GM18520 (cell line): ENCODE data around the gene TMSB10.
A peak's percentile ranks its signal among the peaks of the same experiment; 100 is the strongest.
"Not testable (repeated sequence)": the region's sequence is repeated elsewhere in the genome, so short reads cannot be mapped to it uniquely, and the experiment has no call there.

Source experiments
- ATAC-seq: cut with Tn5 transposase; IDR thresholded peaks from one replicate; pipeline ENCODE4 v1.9.1; 2021; ENCODE audit not compliant: unreplicated experiment

Gene TMSB10

DNA sequence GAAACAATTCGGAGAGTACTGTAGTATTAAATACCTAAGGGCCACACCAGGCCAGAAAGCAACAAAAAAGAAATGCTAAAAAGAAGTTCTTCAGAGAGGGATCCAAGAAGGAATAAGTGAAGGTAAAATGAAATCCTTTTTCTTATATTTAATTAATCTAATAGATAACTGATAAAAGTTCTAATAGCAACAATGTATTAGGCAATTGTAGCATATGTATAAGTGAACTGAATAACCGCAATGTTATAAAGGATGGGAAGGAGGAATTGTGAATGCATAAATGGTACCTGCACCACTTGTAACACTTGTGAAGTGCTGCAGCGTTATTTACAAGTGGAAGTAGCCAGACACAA lies 21.8 kb downstream of the TMSB10 start:
- ATAC-seq, result no peak

DNA sequence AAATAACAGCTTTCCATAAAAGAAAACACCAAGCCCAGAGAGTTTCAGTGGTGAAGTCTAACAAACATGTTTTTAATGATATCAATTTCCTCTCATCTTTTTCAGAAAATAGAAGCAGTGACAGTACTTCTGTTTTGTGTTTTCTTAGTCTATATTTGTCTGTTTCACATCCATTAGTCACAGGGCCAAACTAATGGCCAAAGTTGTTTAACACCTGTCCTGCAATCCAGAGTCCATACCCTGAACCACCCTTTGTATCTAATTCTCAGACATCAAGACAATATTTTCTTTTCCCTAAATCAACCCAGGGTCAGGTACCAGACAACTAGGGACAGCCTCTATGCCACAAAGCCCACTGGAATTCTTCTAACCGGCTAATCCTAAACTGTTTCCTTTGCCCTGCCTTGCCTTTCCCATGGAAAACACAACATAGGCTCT lies 25.9 kb downstream of the TMSB10 start:
- peak; percentile 49 for ATAC-seq

DNA sequence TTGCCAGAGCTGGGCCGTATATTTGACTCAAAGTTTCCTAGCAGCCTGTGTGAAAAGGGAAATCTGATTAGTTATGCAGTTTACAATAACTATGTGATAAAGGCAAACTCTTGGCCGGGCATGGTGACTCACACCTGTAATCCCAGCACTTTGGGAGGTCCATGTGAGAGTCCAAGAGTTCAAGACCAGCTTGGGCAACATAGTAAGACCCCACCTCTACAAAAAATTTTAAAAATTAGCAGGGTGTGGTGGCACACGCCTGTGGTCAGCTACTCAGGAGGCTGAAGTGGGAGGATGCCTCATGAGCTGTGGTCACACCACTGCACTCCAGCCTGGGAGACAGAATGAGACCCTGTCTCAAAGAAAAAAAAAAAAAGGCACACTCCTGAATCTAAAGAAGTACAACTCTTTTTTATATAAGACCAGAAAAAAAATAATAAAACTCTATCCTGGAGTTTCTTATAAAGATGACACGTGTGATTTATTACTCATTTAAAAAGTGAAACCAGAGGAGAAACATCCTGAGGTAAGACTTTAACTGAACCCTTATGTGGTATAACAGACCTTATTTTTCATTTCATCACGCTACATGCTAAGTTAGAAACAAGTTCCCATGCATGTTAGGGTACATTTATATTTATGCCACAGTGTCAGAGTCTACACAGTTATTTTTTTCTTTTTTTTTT lies 32.9 kb downstream of the TMSB10 start:
- peak; percentile 34 for ATAC-seq

DNA sequence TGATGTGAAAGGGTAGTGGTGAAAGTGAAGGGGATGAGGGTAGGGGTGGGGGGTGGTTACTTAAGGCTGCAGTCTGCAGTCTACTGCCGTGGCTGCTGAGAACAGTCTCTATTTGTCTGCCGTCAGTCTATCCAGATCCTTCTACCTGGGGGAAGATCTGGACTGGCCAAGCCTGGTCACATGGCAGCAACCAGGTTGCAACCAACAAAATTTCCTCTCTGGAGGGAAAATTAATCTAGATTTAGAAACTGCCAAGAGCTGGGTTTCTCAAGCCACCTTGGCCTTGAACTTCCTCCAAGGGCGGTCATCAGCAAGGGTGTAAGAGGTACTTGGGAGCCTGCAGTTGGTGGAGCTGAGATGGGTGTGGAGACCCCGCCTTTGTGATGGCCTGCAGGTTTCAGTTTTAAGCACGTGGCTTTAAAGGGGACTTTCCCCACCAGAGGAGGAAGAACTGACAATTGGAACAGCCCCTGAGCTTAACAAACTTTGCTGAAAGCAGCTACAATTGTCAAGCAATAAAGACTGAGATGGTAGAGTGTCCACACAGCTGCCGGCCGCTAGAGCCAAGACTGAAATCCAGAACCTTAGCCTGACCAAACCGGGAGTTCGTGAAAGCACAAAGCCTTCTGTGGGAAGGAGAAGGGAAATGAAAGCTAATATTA lies 34.1 kb downstream of the TMSB10 start:
- ATAC-seq, result peak; percentile 74

DNA sequence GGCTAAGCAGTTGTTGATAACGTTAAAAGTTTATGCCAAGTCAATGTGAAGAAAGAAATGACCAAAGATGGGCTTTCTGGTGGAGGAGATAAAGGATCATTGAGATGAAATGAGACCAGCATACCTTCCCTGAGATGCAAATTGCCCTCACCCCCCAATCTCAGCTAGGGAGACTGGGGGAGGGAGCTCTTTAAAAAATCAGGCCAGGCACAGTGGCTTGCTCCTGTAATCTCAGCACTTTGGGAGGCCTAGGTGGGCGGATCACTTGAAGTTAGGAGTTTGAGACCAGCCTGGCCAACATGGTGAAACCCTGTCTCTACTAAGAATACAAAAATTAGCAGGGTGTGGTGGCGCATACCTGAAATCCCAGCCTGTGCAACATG lies 34.6 kb downstream of the TMSB10 start:
- ATAC-seq, result no peak

DNA sequence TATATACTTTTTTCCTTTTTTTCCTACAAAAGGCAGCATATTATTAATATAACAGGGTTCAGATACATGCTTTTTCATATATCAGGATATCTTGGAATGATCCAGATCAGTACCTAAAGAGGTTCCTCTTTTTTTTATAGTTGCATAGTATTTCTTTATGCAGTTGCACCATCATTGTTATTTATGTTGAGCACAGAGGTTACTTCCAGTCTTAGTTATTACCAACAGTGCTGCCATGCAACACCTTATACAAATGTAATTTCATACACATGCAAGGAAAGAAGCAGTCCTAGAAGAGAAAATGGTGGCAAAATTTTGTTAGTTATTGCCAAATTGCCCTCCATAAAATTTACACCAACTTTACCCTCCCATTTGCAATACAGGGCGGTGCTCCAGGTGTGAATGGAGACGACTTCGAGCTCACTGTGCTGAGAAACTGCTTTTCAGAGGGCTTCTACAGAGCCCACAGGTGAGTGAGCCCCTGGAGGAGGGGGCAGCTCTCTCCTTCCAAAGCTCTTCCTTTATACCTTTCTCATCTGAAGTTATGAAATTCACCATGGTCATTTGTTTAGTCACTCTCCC lies 35.5 kb downstream of the TMSB10 start:
- no peak for ATAC-seq

DNA sequence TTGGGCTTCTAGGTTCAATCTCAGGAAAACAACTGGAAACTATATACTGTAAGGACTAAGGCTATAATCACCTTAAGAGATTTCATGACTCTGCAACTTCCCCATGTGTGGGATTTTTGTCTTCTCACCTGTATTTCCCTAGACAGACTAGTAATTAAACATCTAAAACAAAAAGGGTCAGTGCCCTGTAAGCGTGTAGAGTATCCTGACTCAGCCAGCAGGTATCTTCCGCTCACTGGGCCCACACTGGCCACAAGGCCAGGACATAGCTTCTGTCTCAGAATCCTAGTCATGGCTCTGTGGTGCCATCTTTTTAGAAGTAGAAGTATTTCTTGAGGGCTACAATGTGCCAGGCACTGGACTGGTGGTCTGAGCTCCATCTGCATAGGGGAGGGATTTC lies 36.7 kb downstream of the TMSB10 start:
- no peak for ATAC-seq

DNA sequence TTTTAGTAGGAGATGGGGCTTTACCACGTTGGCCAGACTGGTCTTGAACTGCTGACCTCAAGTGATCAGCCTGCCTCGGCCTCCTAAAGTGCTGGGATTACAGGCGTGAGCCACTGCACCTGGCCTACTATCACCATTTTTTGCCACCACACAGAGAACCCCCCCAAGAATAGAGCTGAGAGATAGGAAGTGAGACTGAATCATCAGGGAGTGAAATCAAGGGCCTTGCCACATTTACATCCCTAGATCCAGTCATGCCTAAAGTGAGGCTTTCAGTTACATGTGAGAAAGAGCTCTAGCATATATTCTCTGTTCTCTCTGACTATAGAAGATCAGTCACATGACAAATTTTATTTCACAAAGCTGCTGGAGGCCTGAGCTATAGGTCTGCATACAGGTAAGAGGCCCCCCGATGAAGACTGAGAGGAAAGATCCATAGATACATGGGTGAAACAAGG lies 37.5 kb downstream of the TMSB10 start:
- ATAC-seq, result peak; percentile 24

DNA sequence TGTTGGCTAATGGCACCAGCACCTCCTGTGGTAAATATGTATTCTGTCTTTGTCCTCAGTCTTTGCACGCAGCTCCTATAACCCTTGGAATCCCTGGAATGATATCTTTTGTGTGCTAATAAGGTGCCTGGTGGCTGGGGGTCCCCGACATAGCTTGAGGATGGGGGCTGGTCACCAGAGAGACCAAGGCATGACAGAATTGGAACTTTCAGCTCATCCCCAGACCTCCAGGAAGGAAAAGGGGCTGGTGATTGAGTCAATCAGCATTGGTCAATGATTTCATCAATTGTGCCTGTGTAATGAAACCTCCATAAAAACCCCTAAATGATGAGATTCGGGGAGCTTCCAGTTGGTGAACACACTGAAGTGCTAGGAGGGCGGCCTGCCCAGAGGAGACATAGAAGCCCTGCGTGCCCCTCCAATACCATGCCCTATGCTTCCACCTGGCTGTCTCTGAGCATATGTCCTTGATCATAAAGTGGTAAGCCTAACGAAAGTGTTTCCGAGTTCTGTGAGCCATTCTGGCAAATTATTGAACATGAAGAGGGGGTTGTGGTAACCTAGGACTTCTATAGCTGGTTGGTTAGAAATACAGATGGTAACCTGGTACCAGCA lies 38.9 kb downstream of the TMSB10 start:
- no peak for ATAC-seq

DNA sequence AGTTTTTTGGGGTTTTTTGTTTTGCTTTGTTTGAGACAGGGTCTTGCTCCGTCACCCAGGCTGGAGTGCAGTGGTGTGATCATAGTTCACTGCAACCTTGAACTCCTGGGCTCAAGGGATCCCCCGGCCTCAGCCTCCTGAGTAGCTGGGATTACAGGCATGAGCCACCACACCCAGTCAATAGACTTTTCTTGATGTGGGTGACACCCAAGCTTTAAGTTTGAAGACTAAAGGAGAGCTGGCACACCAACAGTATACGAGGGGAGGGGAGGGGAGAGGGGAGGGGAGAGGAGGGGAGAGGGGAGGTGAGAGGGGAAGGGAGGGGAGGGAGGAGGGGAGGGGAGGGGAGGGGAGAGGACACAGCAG lies 40.4 kb downstream of the TMSB10 start:
- ATAC-seq, result not testable (repeated sequence)

DNA sequence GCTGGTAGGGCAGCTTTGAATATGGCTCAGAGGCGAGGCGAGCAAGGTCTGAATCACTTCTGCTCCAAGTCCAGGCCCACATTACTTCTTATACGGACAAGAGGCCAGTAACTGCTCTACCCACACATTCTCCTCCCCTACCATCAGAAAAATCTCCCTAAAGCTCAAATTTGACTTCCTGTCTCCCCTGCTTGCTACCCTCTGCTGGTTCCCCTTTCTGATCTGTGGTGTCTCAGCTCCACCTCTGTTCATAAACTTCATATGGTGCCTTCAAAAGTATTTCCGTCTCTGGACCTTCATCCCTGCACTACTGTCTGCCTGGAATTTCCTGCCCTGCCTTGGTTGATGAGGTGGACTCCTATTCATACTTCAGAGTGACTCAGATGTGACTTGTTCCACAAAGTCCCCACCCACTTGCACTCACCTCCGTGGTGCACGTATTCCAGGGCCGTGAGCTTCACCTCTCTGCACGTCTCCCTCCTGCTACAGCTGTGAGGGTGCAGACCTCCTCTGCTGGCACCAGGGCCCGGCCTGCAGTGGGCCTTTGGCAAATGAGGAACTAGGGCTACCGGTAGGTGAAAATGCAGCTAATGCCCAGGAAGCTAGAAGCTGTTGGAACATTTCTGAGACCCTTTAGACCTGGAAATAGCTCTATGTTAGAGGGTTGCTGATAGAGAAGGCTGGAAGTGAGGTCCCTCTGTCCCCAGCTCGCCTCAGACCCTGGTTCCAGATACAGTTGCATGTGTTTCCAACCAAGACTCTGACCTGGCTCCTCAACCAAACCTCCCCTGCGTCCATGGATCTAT lies 41.0 kb downstream of the TMSB10 start:
- peak; percentile 49 for ATAC-seq

DNA sequence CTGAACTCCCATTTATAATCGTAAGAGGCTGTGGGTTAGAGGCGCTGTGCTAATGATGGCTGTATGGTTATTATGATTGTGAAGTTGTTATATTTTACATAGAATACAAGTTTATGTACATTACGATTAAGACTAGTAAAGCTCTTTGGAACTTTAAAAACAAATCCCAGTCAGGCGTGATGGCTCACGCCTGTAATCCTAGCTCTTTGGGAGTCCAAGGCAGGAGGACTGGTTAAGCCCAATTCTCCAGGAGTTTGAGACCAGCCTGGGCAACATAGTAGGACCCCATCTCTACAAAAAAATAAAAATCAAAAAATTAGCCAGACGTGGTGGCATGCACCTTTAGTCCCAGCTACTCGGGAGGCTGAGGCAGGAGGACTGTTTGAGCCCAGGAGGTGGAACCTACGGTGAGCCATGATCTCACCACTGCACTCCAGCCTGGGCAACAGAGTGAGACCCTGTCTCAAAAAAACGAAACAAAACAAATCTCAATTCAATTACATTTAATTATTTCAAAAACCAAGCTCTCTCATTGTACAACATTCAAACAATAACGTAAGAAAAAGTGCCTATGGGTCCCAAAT lies 41.6 kb downstream of the TMSB10 start:
- ATAC-seq, result no peak

DNA sequence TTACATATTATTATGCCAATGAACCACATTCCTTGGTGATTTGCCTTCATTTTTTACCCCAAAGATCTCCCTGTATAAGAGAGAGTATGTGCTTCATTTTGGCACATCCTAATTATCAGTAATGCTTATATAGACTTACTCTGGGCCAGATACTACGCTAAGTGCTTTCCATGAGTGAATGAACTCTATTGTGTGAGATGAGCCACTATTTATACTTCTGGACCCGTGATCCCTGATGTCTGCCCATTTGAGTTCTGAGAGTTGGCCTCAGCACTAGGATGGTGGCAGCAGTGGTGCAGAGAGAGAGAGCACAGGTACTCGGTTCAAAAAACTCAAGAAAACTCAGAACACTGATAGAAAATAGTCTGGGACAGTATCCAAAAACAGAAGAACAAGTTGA lies 48.1 kb downstream of the TMSB10 start:
- ATAC-seq, result no peak

DNA sequence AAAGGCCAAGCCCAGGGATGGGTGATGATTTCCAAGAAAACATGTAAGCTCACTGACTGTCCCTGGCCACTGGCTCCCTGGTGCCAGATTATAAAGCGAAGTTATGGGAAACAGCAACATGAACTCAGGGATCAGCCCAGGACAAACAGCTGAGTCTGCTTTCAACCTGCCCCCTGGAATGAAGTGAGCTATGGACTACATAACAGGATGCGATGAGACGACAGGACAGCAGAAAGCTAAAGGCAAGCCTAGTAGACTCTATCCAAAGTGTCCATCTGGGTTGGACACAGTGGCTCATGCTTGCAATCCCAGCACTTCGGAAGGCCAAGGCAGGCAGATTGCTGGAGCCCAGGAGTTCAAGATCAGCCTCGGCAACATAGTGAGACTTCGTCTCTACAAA lies 48.9 kb downstream of the TMSB10 start:
- no peak for ATAC-seq
